Endothelial cell of umbilical vein (primary cell): Measurements from ENCODE around the gene BTG1. TPM values are rescaled to one million over a fixed set of nuclear protein-coding genes. Genes with fewer than 3 reads are reported as not detected.

Experiments used
- BruUV-seq: library from RNA; stranded (reverse); fragments of 400-500 nt; replicated peaks from 2 replicates; lab custom pipeline; 2021; lab: Mats Ljungman, UMichigan
- CTCF ChIA-PET: fragments of 300-600, 350-600 bp; sonication (Branson Sonifier 250); formaldehyde crosslinking; loops from one replicate; lab custom pipeline; 2021; ENCODE audit warnings: antibody characterized with exemption, inconsistent platforms; lab: Charles Lee
- POLR2A ChIA-PET: fragments of 300-600, 350-600 bp; sonication (Branson Sonifier 250); formaldehyde crosslinking; loops from one replicate; lab custom pipeline; 2021; ENCODE audit warnings: antibody characterized with exemption, inconsistent platforms; lab: Charles Lee
- DNase-seq: peaks from one replicate; pipeline ENCODE4 v3.0.0-alpha.2; 2011; ENCODE audit warnings: low read depth, low spot score
- FAIRE-seq: peaks from 2 replicates; lab custom pipeline; 2011; peaks lifted over from hg19 to GRCh38; lab: Jason Lieb, UNC
- H2AFZ ChIP-seq: 2 replicates; pipeline ENCODE4 v1.6.0; 2012; ENCODE audit warnings: low read depth, low read length, control low read depth, inconsistent platforms
- H3K27ac ChIP-seq: 2 replicates; pipeline ENCODE4 v1.5.1; 2011; ENCODE audit warnings: low read depth, mild to moderate bottlenecking, control low read depth, low read length, moderate library complexity; ENCODE audit not compliant: insufficient read depth
- H3K27me3 ChIP-seq, 2 experiments: 2 replicates each; pipeline versions ENCODE4 v1.6.0 to v1.6.1; 2011; ENCODE audit warnings: low read length in 2 of 2, mixed read lengths in 1 of 2; ENCODE audit not compliant: control insufficient read depth in 2 of 2, insufficient read depth in 2 of 2
- H3K36me3 ChIP-seq, 2 experiments: 2 replicates in 1 of 2; 3 replicates in 1 of 2; pipeline ENCODE4 v1.5.1; 2011; ENCODE audit warnings: low read length in 2 of 2, mild to moderate bottlenecking in 1 of 2, moderate library complexity in 1 of 2; ENCODE audit not compliant: control insufficient read depth in 2 of 2, insufficient read depth in 2 of 2; ENCODE audit errors: extremely low read depth in 1 of 2
- H3K4me1 ChIP-seq: 3 replicates; pipeline ENCODE4 v1.5.1; 2011; ENCODE audit warnings: mild to moderate bottlenecking, low read length; ENCODE audit not compliant: control insufficient read depth, insufficient read depth; ENCODE audit errors: extremely low read depth
- H3K4me2 ChIP-seq: 2 replicates; pipeline ENCODE4 v1.6.1; 2011; ENCODE audit warnings: low read length, control low read depth, mixed read lengths; ENCODE audit not compliant: insufficient read depth
- H3K4me3 ChIP-seq, 3 experiments: fragments of 200-600 bp in 1 of 3; sonication (generic), shearing (Covaris generic) in 1 of 3; replicated peaks in 1 of 3; 2 replicates each; pipeline ENCODE4 v1.5.1; 2011 to 2016; ENCODE audit warnings: control low read depth in 3 of 3, low read length in 3 of 3, mild to moderate bottlenecking in 2 of 3, inconsistent platforms in 1 of 3, low read depth in 1 of 3, moderate library complexity in 1 of 3; ENCODE audit not compliant: insufficient read depth in 1 of 3
- H3K79me2 ChIP-seq: 2 replicates; pipeline ENCODE4 v1.6.0; 2012; ENCODE audit warnings: low read length, inconsistent platforms; ENCODE audit not compliant: control insufficient read depth, insufficient read depth
- H3K9ac ChIP-seq: replicated peaks from 2 replicates; pipeline ENCODE3; 2011; ENCODE audit warnings: low read length, control low read depth; ENCODE audit not compliant: insufficient read depth; ENCODE audit errors: extremely low read depth
- H3K9me1 ChIP-seq: replicated peaks from 3 replicates; pipeline ENCODE4 v1.6.0; 2011; ENCODE audit warnings: mild to moderate bottlenecking, low read length; ENCODE audit not compliant: control insufficient read depth, insufficient read depth; ENCODE audit errors: extremely low read depth
- H3K9me3 ChIP-seq: replicated peaks from 2 replicates; pipeline ENCODE4 v1.5.1; 2012; ENCODE audit warnings: low read length, inconsistent platforms; ENCODE audit not compliant: control insufficient read depth, insufficient read depth
- H4K20me1 ChIP-seq: replicated peaks from 2 replicates; pipeline ENCODE3; 2011; ENCODE audit warnings: mild to moderate bottlenecking, low read length; ENCODE audit not compliant: control insufficient read depth, insufficient read depth; ENCODE audit errors: extremely low read depth
- FOS ChIP-seq: IDR thresholded peaks from 2 replicates; pipeline ENCODE4 v1.6.1; 2011; ENCODE audit warnings: mild to moderate bottlenecking, low read length, moderate library complexity, borderline replicate concordance; ENCODE audit not compliant: insufficient read depth
- GATA2 ChIP-seq: IDR thresholded peaks from 2 replicates; pipeline ENCODE4 v1.7.0; 2011; ENCODE audit warnings: low read depth, mild to moderate bottlenecking, moderate library complexity, mixed read lengths, low read length; ENCODE audit not compliant: insufficient read length, insufficient read depth
- JUN ChIP-seq: IDR thresholded peaks from 2 replicates; pipeline ENCODE4 v1.6.1; 2011; ENCODE audit warnings: borderline replicate concordance, low read depth; ENCODE audit not compliant: insufficient read length, insufficient read depth
- MYC ChIP-seq: IDR thresholded peaks from one replicate; pipeline ENCODE4 v1.6.1; 2011; ENCODE audit warnings: mild to moderate bottlenecking, low read depth, low read length
- POLR2A ChIP-seq: IDR thresholded peaks from 2 replicates; pipeline ENCODE4 v1.6.1; 2012; ENCODE audit warnings: low read depth, mild to moderate bottlenecking, control low read depth, low read length
- POLR2AphosphoS5 ChIP-seq: IDR thresholded peaks from 2 replicates; pipeline ENCODE4 v1.6.1; 2012; ENCODE audit warnings: low read depth, mild to moderate bottlenecking, control low read depth, low read length, moderate library complexity; ENCODE audit not compliant: insufficient read depth
- dilution Hi-C: fragments of 300-500 bp; cut with MboI; formaldehyde crosslinking; loops from one replicate; pipeline ENCODE4 v1.15.0; 2019; ENCODE audit warnings: low sequenced_read_pairs; ENCODE audit not compliant: extremely low pct_ligation_motif_present
- intact Hi-C: fragments of 100-400 bp; cut with micrococcal nuclease; formaldehyde crosslinking; loops from one replicate; pipeline ENCODE4 v1.10.0; 2022
- polyA plus RNA-seq, 4 experiments: library from polyadenylated mRNA; depleted of rRNA in 3 of 4; stranded (reverse) in 3 of 4; unstranded in 1 of 4; fragments of >200 nt; gene quantifications; 2 replicates each; pipeline versions ENCODE4 v1.2.1 to v1.2.3, GENCODE V29; 2011 to 2012; ENCODE audit warnings: missing spikeins in 1 of 4
- total RNA-seq: library from RNA; stranded (reverse); gene quantifications from 2 replicates; pipeline ENCODE4 v1.2.3, GENCODE V29; 2021
- TF ChIP-seq, protein P1 (sequence below): IDR thresholded peaks from 2 replicates; pipeline ENCODE4 v1.6.1; 2011; ENCODE audit not compliant: insufficient read depth, insufficient read length

Gene BTG1
- total and polyA plus RNA-seq, 2 donors (not counting 3 experiments of a cell fraction or from before 2014, with no cell fraction given), result 42.8 to 104 TPM

- Histone ChIP-seq H3K9ac (no peak overlapping the region), H4K20me1 (no peaks in the 10 kb centered on the region), H3K36me3 (no peaks in the 10 kb centered on the region), H3K4me1 (no peaks in the 10 kb centered on the region), H3K4me2 (no peak overlapping the region), H3K9me3 (no peaks in the 10 kb centered on the region), H3K79me2 (no peaks in the 10 kb centered on the region), H3K4me3 (no peak overlapping the region), H3K27ac (no peak overlapping the region), H3K27me3 (no peaks in the 10 kb centered on the region), H3K9me1 (peaks cover 2% of the 10 kb centered on the region), H2AFZ (no peak overlapping the region)
- ChIA-PET CTCF (interaction anchor here (1.4 kb wide), 1 partner anchor 294 kb away, joined by 4 read pairs; no protein-coding TSS in a partner anchor), POLR2A (no interaction called here)
- BruUV-seq, result no TSS peak
- TF ChIP-seq, protein P1, sequence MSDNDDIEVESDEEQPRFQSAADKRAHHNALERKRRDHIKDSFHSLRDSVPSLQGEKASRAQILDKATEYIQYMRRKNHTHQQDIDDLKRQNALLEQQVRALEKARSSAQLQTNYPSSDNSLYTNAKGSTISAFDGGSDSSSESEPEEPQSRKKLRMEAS, result no peak
- TF ChIP-seq GATA2, result no peak
- FAIRE-seq (no peak), DNase-seq (no peak)
- dilution Hi-C loops, result no loop called here
- intact Hi-C loops, result no loop called here
Observed at GRCh38 chr12:92105676-92106075, 40.0 kb downstream of the BTG1 start.

GRCh38 chr12:92105110-92105509 lies 40.5 kb downstream of the BTG1 start:
- H2AFZ ChIP-seq, result no peak overlapping the region
- no peaks in the 10 kb centered on the region for H3K27me3 ChIP-seq
- no peak overlapping the region for H3K4me2 ChIP-seq
- POLR2A ChIA-PET, result no interaction called here
- no peak overlapping the region for H3K9ac ChIP-seq
- dilution Hi-C loops (no loop called here), intact Hi-C loops (no loop called here)
- no peaks in the 10 kb centered on the region for H4K20me1 ChIP-seq
- DNase-seq, result no peak
- no peak overlapping the region for H3K27ac ChIP-seq
- no peaks in the 10 kb centered on the region for H3K36me3 ChIP-seq
- BruUV-seq, result no TSS peak
- TF ChIP-seq GATA2, result no peak
- no peak for TF ChIP-seq FOS
- TF ChIP-seq JUN, result no peak
- TF ChIP-seq, protein P1, result no peak
- no peak for TF ChIP-seq POLR2AphosphoS5
- TF ChIP-seq MYC, result no peak
- TF ChIP-seq POLR2A, result no peak
- no peaks in the 10 kb centered on the region for H3K79me2 ChIP-seq
- H3K4me3 ChIP-seq, result no peak overlapping the region
- H3K9me3 ChIP-seq, result no peaks in the 10 kb centered on the region
- H3K9me1 ChIP-seq, result no peaks in the 10 kb centered on the region
- FAIRE-seq, result no peak
- CTCF ChIA-PET, result interaction anchor here (1.0 to 1.4 kb wide), 2 partner anchors 18 to 293 kb away, joined by 4 read pairs; no protein-coding TSS in a partner anchor
- H3K4me1 ChIP-seq, result no peaks in the 10 kb centered on the region
